GM18868 (cell line): ENCODE measurements around the gene SPSB1.
A peak's percentile ranks its signal among the peaks of the same experiment; 100 is the strongest.
"Not testable (repeated sequence)": the region's sequence is repeated elsewhere in the genome, so short reads cannot be mapped to it uniquely, and the experiment has no call there.

ENCODE experiments used
- ATAC-seq: cut with Tn5 transposase; IDR thresholded peaks from one replicate; pipeline ENCODE4 v1.9.1; 2021; ENCODE audit warnings: mild to moderate bottlenecking, moderate library complexity; ENCODE audit not compliant: unreplicated experiment

SPSB1 gene

DNA sequence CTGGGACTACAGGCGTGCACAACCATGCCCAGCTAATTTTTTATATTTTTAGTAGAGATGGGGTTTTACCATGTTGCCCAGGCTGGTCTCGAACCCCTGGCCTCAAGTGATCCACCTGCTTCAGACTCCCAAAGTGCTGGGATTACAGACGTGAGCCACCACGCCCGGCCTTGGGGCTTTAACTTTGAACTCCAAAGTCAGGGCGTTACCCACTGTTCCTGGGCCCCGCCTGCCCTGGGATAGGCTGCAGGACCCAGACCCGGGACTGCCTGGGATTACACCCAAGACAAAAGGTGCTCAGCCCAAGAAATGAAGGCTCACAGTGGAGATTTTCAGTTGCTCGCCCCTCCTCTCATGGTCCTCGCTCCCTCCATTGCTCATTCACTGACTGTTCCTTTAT is 92.7 kb downstream of the SPSB1 start:
- ATAC-seq: not testable (repeated sequence)

- no peak for ATAC-seq
These were observed 93.3 kb downstream of the SPSB1 start for GRCh38 chr1:9385801-9386573.

GRCh38 chr1:9388335-9389180 is 95.9 kb downstream of the SPSB1 start:
- no peak for ATAC-seq

DNA sequence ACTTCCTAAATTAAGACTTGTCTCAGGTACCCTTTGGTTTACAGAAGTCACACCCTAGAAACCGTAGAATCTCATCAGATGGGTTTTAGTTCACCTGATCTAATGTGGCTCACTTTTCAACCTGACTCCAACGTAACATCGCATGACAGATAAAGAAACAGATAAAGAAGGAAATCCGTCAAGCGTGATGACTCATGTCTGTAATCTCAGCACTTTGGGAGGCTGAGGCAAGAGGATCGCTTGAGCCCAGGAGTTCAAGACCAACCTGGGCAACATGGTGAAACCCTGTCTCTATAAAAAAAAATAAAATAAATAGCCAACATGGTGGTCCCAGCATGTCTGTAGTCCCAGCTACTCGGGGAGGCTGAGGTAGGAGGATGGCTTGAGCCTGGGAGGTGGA is 97.3 kb downstream of the SPSB1 start:
- ATAC-seq: no peak

- no peak for ATAC-seq
These were observed 98.9 kb downstream of the SPSB1 start for GRCh38 chr1:9391620-9392019.

DNA sequence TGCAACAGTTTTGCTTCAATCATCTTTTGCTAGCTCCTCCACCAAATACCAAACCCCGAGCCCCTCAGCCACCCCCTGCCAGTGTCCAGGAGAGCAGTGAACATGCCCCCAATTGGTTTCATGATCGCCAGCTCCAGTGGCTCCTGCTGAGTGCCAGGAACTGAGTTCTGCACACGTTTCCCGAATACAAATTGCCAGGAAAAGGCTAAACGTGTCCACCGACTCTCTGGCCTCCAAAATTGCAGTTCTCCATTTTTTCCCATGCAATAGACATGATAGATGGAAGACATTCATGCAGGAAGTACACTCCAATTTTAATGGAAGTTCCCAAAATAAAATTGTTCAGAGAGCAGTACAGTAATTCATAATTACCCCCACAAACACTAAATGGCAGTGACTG is 101.3 kb downstream of the SPSB1 start:
- ATAC-seq: no peak

DNA sequence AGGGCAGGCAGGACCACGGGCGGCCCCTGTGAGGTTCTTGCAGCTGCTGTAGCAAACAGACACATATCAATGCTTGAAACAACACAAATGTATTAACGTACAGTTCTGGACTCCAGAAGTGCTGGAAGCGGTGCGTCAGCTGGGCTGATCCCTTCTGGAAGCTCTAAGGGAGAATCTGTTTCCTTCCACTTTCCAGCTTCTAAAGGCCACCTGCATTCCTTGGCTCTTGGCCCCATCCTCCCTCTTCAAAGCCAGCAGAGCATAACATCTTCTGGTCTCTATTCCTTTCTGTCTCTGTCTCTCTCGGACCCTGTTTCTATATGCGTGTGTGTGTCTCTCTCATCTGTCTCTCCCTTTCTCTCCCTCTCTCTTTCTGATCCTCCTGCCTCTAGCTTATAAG is 102.3 kb downstream of the SPSB1 start:
- no peak for ATAC-seq

DNA sequence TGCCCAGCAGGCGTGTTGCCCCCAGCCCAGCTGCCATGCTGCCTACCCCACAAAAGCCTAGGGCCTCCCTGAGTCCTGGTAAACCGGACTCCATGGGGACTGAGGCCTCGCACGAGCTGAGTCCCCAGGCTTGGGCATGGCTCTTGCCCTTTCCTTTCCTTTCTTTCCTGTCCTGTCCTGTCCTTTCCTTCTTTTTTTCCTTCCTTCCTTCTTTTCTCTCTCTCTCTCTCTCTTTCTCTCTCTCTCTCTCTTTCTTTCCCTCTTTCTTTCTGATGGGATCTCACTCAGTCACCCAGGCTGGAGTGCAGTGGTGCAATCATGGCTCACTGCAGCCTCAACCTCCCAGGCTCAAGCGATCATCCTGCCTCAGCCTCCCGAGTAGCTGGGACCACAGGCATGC is 104.4 kb downstream of the SPSB1 start:
- no peak for ATAC-seq

GRCh38 chr1:9397997-9398526 is 105.4 kb downstream of the SPSB1 start:
- no peak for ATAC-seq

DNA sequence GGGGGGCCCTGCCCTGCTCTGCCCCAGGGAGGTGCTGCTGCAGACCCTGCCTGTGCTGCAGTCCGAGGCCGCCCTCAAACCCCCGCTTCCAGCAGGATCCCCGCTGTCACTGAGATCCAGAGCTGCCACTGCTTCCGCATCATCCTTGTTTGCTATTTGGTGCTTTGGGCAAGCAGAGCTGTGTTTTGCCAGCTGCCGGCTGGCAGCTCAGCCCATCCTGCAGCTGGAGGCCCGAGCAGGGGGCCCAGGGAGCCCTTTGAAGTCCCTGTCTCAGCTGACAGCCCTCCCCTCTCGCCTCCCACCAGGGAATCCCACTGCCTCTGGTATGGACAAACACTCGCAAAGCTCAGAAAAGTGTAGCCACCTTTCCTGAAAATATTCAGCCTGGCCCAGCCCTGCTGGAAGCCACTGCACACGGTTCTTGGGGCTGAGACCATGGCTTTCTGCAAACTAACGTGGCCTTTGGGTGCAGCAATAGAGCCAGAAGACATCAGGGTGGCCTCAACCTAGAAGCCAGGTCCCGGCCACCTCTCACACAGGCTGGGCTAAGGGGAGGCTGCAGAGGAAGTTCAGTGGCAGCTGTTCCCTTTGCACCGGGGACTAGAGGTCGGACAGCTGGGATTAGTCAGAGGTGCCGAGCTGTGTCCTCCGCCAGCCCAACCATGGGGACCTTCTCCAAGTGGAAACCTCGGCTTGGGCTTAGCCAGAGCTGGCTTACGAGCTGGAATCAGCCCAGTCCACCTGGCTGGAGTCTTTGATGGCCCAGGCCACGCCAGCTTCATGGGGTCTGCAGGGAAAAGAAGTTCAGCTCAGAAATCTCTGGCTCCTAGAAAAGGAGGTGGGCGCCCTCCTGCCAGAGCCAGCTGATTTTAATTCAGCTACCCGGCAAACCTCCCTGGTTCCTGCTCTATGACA is 107.1 kb downstream of the SPSB1 start:
- no peak for ATAC-seq

- no peak for ATAC-seq
These were observed 107.9 kb downstream of the SPSB1 start for GRCh38 chr1:9400425-9401079.

DNA sequence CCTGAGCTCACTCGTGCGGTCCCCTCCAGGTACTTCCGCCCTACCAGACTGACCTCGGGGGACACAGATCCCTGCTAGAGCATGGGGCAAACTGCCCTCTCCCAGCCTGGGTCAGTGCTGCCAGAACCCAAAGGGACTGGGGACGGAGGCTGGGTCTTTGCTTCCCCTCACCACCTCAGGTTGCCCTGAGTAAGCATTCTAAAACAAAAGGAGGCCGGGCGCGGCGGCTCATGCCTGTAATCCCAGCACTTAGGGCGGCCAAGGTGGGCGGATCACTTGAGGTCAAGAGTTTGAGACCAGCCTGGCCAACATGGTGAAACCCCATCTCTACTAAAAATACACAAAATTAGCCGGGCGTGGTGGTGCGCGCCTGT is 108.4 kb downstream of the SPSB1 start:
- ATAC-seq: no peak

- no peak for ATAC-seq
These were observed 109.5 kb downstream of the SPSB1 start for GRCh38 chr1:9402256-9402616.

GRCh38 chr1:9402717-9403225 is 110.1 kb downstream of the SPSB1 start:
- ATAC-seq: no peak

- no peak for ATAC-seq
These were observed 111.6 kb downstream of the SPSB1 start for GRCh38 chr1:9404117-9404914.

GRCh38 chr1:9406111-9406510 is 113.4 kb downstream of the SPSB1 start:
- ATAC-seq: no peak

- ATAC-seq: no peak
These were observed 118.1 kb downstream of the SPSB1 start for GRCh38 chr1:9410737-9411297.

DNA sequence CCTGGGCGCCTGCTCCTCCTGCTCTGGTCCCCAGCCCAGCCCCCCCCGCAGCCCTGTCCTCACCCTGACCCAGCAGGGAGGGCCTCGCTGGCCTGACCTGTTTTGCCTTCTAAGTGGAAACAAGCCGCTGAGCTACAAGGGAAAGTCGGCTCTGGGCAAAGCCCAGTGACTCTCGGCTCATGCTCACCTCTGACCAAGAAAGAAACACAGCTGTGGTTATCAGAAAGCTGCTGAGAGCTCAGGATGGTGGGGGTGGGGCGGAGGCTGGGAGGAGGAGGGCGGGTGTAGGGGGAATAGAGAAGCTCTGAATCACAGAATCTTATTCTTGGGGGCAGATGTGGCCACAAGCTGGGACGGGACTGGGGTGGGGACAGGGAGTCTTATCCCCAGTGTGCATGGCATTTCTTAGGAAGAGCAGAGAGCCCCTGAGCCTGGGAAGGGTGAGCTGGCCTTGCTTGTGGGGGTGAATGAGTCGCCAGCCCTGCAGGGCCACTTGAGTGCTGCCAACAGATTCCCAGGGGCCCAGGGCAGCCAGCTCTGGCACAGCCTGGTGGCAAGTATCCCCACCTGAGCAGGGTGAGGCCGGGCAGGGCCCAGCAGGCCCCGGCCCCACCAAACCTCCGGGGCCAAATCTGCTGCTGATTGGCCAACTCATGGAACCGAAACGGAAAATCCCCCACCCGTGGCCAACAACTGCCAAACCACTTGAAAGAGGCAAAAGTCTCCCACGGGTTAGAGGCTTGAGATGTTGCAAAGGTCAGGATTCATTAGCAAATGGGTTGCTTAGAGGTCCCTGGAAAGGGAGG is 120.6 kb downstream of the SPSB1 start:
- ATAC-seq: peak; percentile 59
